ENCODE results near the gene MRPS30. TPM values are rescaled to one million over a fixed set of nuclear protein-coding genes. Genes with fewer than 3 reads are reported as not detected.
"Not testable (repeated sequence)": the region's sequence is repeated elsewhere in the genome, so short reads cannot be mapped to it uniquely, and the experiment has no call there.

Gene MRPS30
- total and polyA plus RNA-seq, 10 of the 15 experiments (the other 5 are each of a cell fraction or from before 2014, with no cell fraction given), result 18.5 to 99.2 (median 61.8) TPM

GRCh38 chr5:44772397-44772796, 36.4 kb upstream of the MRPS30 start:
- H3K27me3 ChIP-seq (replicated peaks in 1 of 2; ENCODE audit: control insufficient read depth in 2 of 2, insufficient read depth in 2 of 2, low read length in 1 of 2); H3K27ac ChIP-seq (ENCODE audit: control insufficient read depth, insufficient read depth); DNase-seq (ENCODE audit: low read depth, low spot score); ATAC-seq; H3K4me1 ChIP-seq (ENCODE audit: control insufficient read depth, insufficient read depth, low read length); BruUV-seq (replicated peaks); FAIRE-seq; H3K9me3 ChIP-seq (replicated peaks; ENCODE audit: control insufficient read depth, insufficient read depth, low read length); H3K4me3 ChIP-seq; H3K4me2 ChIP-seq (ENCODE audit: control insufficient read depth, insufficient read depth); H3K9ac ChIP-seq (ENCODE audit: control insufficient read depth, insufficient read depth, low read length); POLR2A ChIA-PET; H4K20me1 ChIP-seq (ENCODE audit: control insufficient read depth, insufficient read depth); H2AFZ ChIP-seq (ENCODE audit: control insufficient read depth, low read depth, low read length); H3K36me3 ChIP-seq (ENCODE audit: control insufficient read depth in 2 of 2, insufficient read depth in 2 of 2, low read length in 1 of 2); H3K79me2 ChIP-seq (ENCODE audit: control insufficient read depth, insufficient read depth, low read length): not testable (repeated sequence)
- ChIA-PET RAD21 (ENCODE audit: unreplicated experiment) (interaction anchor here (0.8 kb wide), 1 partner anchor 236 kb away, joined by 4 read pairs; no protein-coding TSS in a partner anchor), SMC1A (ENCODE audit: uncharacterized antibody, unreplicated experiment) (interaction anchor here (1.5 to 1.9 kb wide), 2 partner anchors 8 to 225 kb away, joined by 3 to 5 read pairs; no protein-coding TSS in a partner anchor), CTCF (interaction anchor here (2.3 kb wide), 1 partner anchor 238 kb away, joined by 11 read pairs; no protein-coding TSS in a partner anchor)
- 65% methylated on average over 11 of the region's 11 CpGs for WGBS (ENCODE audit: insufficient coverage, insufficient replicate concordance, low lambda C conversion rate, missing lambda C conversion rate)
- in situ Hi-C loops (cut with MboI), result loop anchor here (25.0 kb wide), 1 partner anchor 1035 kb away; no protein-coding TSS in a partner anchor
- intact Hi-C loops (cut with micrococcal nuclease; ENCODE audit: unreplicated experiment), result loop anchor here (5.0 kb wide), 1 partner anchor 1040 kb away; no protein-coding TSS in a partner anchor

DNA sequence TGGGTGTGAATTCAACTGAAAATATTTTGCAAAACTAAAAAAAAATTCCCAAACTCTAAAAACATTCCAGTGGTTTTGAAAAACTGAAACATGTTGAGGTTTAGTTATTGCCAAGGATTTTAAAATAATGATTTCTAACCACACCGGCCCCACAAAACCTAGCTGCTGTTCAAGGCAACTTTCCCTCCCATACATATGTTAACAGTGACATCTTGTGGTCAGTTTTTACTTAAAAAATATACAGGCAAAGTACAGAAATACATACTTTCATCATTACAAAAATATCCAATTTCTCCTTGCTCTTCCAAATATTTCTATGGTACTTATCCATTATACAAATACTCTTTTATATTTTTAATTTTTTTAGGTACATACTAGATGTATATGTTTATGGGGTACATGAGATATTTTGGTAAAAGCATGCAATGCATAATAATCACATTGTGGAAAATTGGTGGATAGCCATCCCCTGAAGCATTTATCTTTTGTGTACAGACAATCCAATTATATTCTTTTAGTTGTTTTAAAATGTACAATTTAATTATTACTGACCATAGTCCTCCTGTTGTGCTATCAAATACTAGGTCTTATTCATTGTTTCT, 34.4 kb upstream of the MRPS30 start:
- POLR2A ChIA-PET, result no interaction called here
- no TSS peak for BruUV-seq (replicated peaks)
- TF ChIP-seq EP300 (IDR thresholded peaks at IDR 0.05; ENCODE audit: borderline replicate concordance in 1 of 2, control insufficient read depth in 1 of 2, low read depth in 2 of 2, low read length in 2 of 2), result no peak
- no peak for TF ChIP-seq POU2F2 (IDR thresholded peaks at IDR 0.05; ENCODE audit: borderline replicate concordance, low read depth, low read length)
- peak; percentile 43; the same call in 1 of the 2 replicates for TF ChIP-seq SMC3 (IDR thresholded peaks at IDR 0.05; ENCODE audit: borderline replicate concordance, low read length)
- no peak for TF ChIP-seq KDM1A (IDR thresholded peaks at IDR 0.05; ENCODE audit: borderline replicate concordance)
- peak; percentile 80 for TF ChIP-seq RAD21 (IDR thresholded peaks at IDR 0.05; ENCODE audit: insufficient read depth, low read depth, low read length)
- TF ChIP-seq, protein P1, sequence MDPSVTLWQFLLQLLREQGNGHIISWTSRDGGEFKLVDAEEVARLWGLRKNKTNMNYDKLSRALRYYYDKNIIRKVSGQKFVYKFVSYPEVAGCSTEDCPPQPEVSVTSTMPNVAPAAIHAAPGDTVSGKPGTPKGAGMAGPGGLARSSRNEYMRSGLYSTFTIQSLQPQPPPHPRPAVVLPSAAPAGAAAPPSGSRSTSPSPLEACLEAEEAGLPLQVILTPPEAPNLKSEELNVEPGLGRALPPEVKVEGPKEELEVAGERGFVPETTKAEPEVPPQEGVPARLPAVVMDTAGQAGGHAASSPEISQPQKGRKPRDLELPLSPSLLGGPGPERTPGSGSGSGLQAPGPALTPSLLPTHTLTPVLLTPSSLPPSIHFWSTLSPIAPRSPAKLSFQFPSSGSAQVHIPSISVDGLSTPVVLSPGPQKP (IDR thresholded peaks at IDR 0.05; ENCODE audit: low read depth, low read length), result no peak
- TF ChIP-seq CTCF (IDR thresholded peaks at IDR 0.05 in 2 of 3, conservative IDR thresholded peaks at IDR 0.05 in 1 of 3; ENCODE audit: control insufficient read depth in 2 of 3, extremely low read depth in 1 of 3, insufficient read depth in 1 of 3, low read depth in 3 of 3, low read length in 3 of 3), result peak; percentile 14 to 65 (median 18); a peak in 4 of 6 replicates
- no peak for TF ChIP-seq SMAD1 (IDR thresholded peaks at IDR 0.05; ENCODE audit: low read depth, partially characterized antibody)
- TF ChIP-seq YBX1 (IDR thresholded peaks at IDR 0.05), result no peak
- no peak for TF ChIP-seq ETV6 (conservative IDR thresholded peaks at IDR 0.05 in 1 of 2, IDR thresholded peaks at IDR 0.05 in 1 of 2; ENCODE audit: borderline replicate concordance in 1 of 2, low read depth in 1 of 2)

More for the DNA sequence above, 34.4 kb upstream of the MRPS30 start:
- ChIA-PET RAD21 (ENCODE audit: unreplicated experiment) (interaction anchor here (0.8 to 1.0 kb wide), 3 partner anchors 136 to 1143 kb away, joined by 3 to 4 read pairs (median 3); no protein-coding TSS in a partner anchor), CTCF (interaction anchor here (0.6 to 2.3 kb wide), 13 partner anchors 8 to 1143 kb away, joined by 3 to 20 read pairs (median 4); no protein-coding TSS in a partner anchor), SMC1A (ENCODE audit: uncharacterized antibody, unreplicated experiment) (interaction anchor here (1.0 to 1.9 kb wide), 6 partner anchors 10 to 1044 kb away, joined by 3 to 6 read pairs (median 5); no protein-coding TSS in a partner anchor)
- Histone ChIP-seq H4K20me1 (ENCODE audit: control insufficient read depth, insufficient read depth) (no peaks in the 10 kb centered on the region), H3K4me2 (ENCODE audit: control insufficient read depth, insufficient read depth) (no peak overlapping the region), H3K9ac (ENCODE audit: control insufficient read depth, insufficient read depth, low read length) (no peak overlapping the region), H3K79me2 (ENCODE audit: control insufficient read depth, insufficient read depth, low read length) (no peaks in the 10 kb centered on the region), H3K4me1 (ENCODE audit: control insufficient read depth, insufficient read depth, low read length) (no peaks in the 10 kb centered on the region), H3K36me3 (ENCODE audit: control insufficient read depth in 2 of 2, insufficient read depth in 2 of 2, low read length in 1 of 2) (no peaks in the 10 kb centered on the region), H3K27me3 (replicated peaks in 1 of 2; ENCODE audit: control insufficient read depth in 2 of 2, insufficient read depth in 2 of 2, low read length in 1 of 2) (no peaks in the 10 kb centered on the region), H3K4me3 (no peak overlapping the region), H2AFZ (ENCODE audit: control insufficient read depth, low read depth, low read length) (no peak overlapping the region), H3K27ac (ENCODE audit: control insufficient read depth, insufficient read depth) (no peak overlapping the region), H3K9me3 (replicated peaks; ENCODE audit: control insufficient read depth, insufficient read depth, low read length) (no peaks in the 10 kb centered on the region)
- DNase-seq (ENCODE audit: low read depth, low spot score) (no peak), FAIRE-seq (peak; percentile 31), ATAC-seq (peak; percentile 74)
- in situ Hi-C loops (cut with MboI) (loop anchor here (25.0 kb wide), 1 partner anchor 1037 kb away; no protein-coding TSS in a partner anchor), intact Hi-C loops (cut with micrococcal nuclease; ENCODE audit: unreplicated experiment) (loop anchor here (1.0 to 5.0 kb wide), 2 partner anchors 238 to 1042 kb away; no protein-coding TSS in a partner anchor)
- WGBS (ENCODE audit: insufficient coverage, insufficient replicate concordance, low lambda C conversion rate, missing lambda C conversion rate), result 59% methylated on average over 1 of the region's 1 CpG

Measured in GM12878 (cell line).